Mucosa of stomach (tissue), 1 donor: ENCODE results near the gene KIR3DL3.
"Not testable (repeated sequence)": the region's sequence is repeated elsewhere in the genome, so short reads cannot be mapped to it uniquely, and the experiment has no call there.

Experiments
- H3K27me3 ChIP-seq: one replicate; pipeline ENCODE4 v1.7.0; 2013; ENCODE audit warnings: mild to moderate bottlenecking, low read length; ENCODE audit not compliant: control insufficient read depth, insufficient read depth
- H3K36me3 ChIP-seq: one replicate; pipeline ENCODE4 v1.7.0; 2013; ENCODE audit warnings: low read length; ENCODE audit not compliant: control insufficient read depth, insufficient read depth
- H3K4me1 ChIP-seq: one replicate; pipeline ENCODE4 v1.7.0; 2013; ENCODE audit warnings: mild to moderate bottlenecking, low read length; ENCODE audit not compliant: control insufficient read depth, insufficient read depth
- H3K4me3 ChIP-seq: one replicate; pipeline ENCODE4 v1.7.0; 2013; ENCODE audit warnings: low read length
- H3K9ac ChIP-seq: one replicate; pipeline ENCODE4 v1.7.0; 2013; ENCODE audit warnings: mild to moderate bottlenecking, low read length, moderate library complexity
- H3K9me3 ChIP-seq: one replicate; pipeline ENCODE4 v1.7.0; 2013; ENCODE audit warnings: mild to moderate bottlenecking, low read length, moderate library complexity; ENCODE audit not compliant: control insufficient read depth
- donor health status: Pancreatic carcinoma.

The KIR3DL3 gene

GRCh38 chr19:54704928-54705327 lies 19.3 kb upstream of the KIR3DL3 start:
- Histone ChIP-seq H3K4me1 (no peaks in the 10 kb centered on the region), H3K9me3 (no peaks in the 10 kb centered on the region), H3K27me3 (peaks cover 3% of the 10 kb centered on the region), H3K36me3 (no peaks in the 10 kb centered on the region), H3K9ac (no peak overlapping the region), H3K4me3 (no peak overlapping the region)

GRCh38 chr19:54707962-54708361 lies 16.3 kb upstream of the KIR3DL3 start:
- H3K4me1 ChIP-seq = no peaks in the 10 kb centered on the region
- H3K4me3 ChIP-seq = no peak overlapping the region
- H3K27me3 ChIP-seq = peaks cover 3% of the 10 kb centered on the region
- no peaks in the 10 kb centered on the region for H3K36me3 ChIP-seq
- H3K9me3 ChIP-seq = no peaks in the 10 kb centered on the region
- H3K9ac ChIP-seq = no peak overlapping the region

- Histone ChIP-seq H3K4me1 (no peaks in the 10 kb centered on the region), H3K27me3 (peaks cover 3% of the 10 kb centered on the region), H3K36me3 (no peaks in the 10 kb centered on the region), H3K9me3 (no peaks in the 10 kb centered on the region), H3K4me3 (no peak overlapping the region), H3K9ac (no peak overlapping the region)
Observed at GRCh38 chr19:54708781-54709180, 15.5 kb upstream of the KIR3DL3 start.

GRCh38 chr19:54709212-54709948 lies 14.9 kb upstream of the KIR3DL3 start:
- Histone ChIP-seq H3K27me3 (peaks cover 3% of the 10 kb centered on the region), H3K9ac (no peak overlapping the region), H3K9me3 (no peaks in the 10 kb centered on the region), H3K4me1 (no peaks in the 10 kb centered on the region), H3K36me3 (no peaks in the 10 kb centered on the region), H3K4me3 (no peak overlapping the region)

- not testable (repeated sequence) for H3K27me3 ChIP-seq, H3K9ac ChIP-seq, H3K4me1 ChIP-seq, H3K4me3 ChIP-seq, H3K9me3 ChIP-seq, H3K36me3 ChIP-seq
Observed at GRCh38 chr19:54709956-54710355, 14.3 kb upstream of the KIR3DL3 start.

GRCh38 chr19:54724644-54725043 lies 402 bp downstream of the KIR3DL3 start:
- H3K36me3 ChIP-seq = no peaks in the 10 kb centered on the region
- no peaks in the 10 kb centered on the region for H3K9me3 ChIP-seq
- H3K4me1 ChIP-seq = no peaks in the 10 kb centered on the region
- H3K4me3 ChIP-seq = no peak overlapping the region
- no peaks in the 10 kb centered on the region for H3K27me3 ChIP-seq
- no peak overlapping the region for H3K9ac ChIP-seq

- Histone ChIP-seq H3K9ac (no peak overlapping the region), H3K27me3 (no peaks in the 10 kb centered on the region), H3K4me1 (no peaks in the 10 kb centered on the region), H3K36me3 (no peaks in the 10 kb centered on the region), H3K4me3 (no peak overlapping the region), H3K9me3 (no peaks in the 10 kb centered on the region)
Observed at GRCh38 chr19:54725321-54725720, 1.1 kb downstream of the KIR3DL3 start.

- Histone ChIP-seq H3K9me3 (no peaks in the 10 kb centered on the region), H3K27me3 (no peaks in the 10 kb centered on the region), H3K4me1 (no peaks in the 10 kb centered on the region), H3K36me3 (no peaks in the 10 kb centered on the region), H3K9ac (no peak overlapping the region), H3K4me3 (no peak overlapping the region)
Observed at GRCh38 chr19:54727562-54727961, 3.3 kb downstream of the KIR3DL3 start.

- no peaks in the 10 kb centered on the region for H3K9me3 ChIP-seq
- no peaks in the 10 kb centered on the region for H3K4me1 ChIP-seq
- no peak overlapping the region for H3K4me3 ChIP-seq
- no peaks in the 10 kb centered on the region for H3K36me3 ChIP-seq
- no peaks in the 10 kb centered on the region for H3K27me3 ChIP-seq
- H3K9ac ChIP-seq = no peak overlapping the region
Observed at GRCh38 chr19:54728167-54728566, 3.9 kb downstream of the KIR3DL3 start.

- H3K27me3 ChIP-seq = no peaks in the 10 kb centered on the region
- no peaks in the 10 kb centered on the region for H3K36me3 ChIP-seq
- H3K4me1 ChIP-seq = no peaks in the 10 kb centered on the region
- no peaks in the 10 kb centered on the region for H3K9me3 ChIP-seq
- no peak overlapping the region for H3K4me3 ChIP-seq
- no peak overlapping the region for H3K9ac ChIP-seq
Observed at GRCh38 chr19:54729416-54730188, 5.4 kb downstream of the KIR3DL3 start.

- Histone ChIP-seq H3K27me3 (no peaks in the 10 kb centered on the region), H3K9me3 (no peaks in the 10 kb centered on the region), H3K36me3 (no peaks in the 10 kb centered on the region), H3K4me3 (no peak overlapping the region), H3K9ac (no peak overlapping the region), H3K4me1 (no peaks in the 10 kb centered on the region)
Observed at GRCh38 chr19:54731191-54731590, 6.9 kb downstream of the KIR3DL3 start.

- not testable (repeated sequence) for H3K4me1 ChIP-seq, H3K36me3 ChIP-seq, H3K27me3 ChIP-seq, H3K4me3 ChIP-seq, H3K9ac ChIP-seq, H3K9me3 ChIP-seq
Observed at GRCh38 chr19:54738306-54738705, 14.1 kb downstream of the KIR3DL3 start, which contains the start of gene KIR2DL3. Gene KIR2DL3, plus strand, starts transcription at chr19:54738513. Its CDS starts 33 bp downstream, at chr19:54738546.
